Subcutaneous adipose tissue (tissue), 4 donors: ENCODE measurements around the gene LIMD2. TPM values are rescaled to one million over a fixed set of nuclear protein-coding genes. Genes with fewer than 3 reads are reported as not detected.

Experiments
- total RNA-seq, 4 donors: library from RNA; depleted of rRNA; stranded (reverse); fragments of >200 nt; gene quantifications; one replicate each; pipeline ENCODE4 v1.1.0, GENCODE V29; 2016
- TF ChIP-seq, protein P1 (sequence below): fragments of 450-650 bp; IDR thresholded peaks from one replicate; pipeline ENCODE4 v1.5.1; 2016; ENCODE audit warnings: low read depth, mild to moderate bottlenecking, control low read depth, antibody characterized with exemption, moderate library complexity

LIMD2 gene
- total RNA-seq, 4 donors from 2014 or later: 1.3 to 17.8 (median 6.0) TPM

DNA sequence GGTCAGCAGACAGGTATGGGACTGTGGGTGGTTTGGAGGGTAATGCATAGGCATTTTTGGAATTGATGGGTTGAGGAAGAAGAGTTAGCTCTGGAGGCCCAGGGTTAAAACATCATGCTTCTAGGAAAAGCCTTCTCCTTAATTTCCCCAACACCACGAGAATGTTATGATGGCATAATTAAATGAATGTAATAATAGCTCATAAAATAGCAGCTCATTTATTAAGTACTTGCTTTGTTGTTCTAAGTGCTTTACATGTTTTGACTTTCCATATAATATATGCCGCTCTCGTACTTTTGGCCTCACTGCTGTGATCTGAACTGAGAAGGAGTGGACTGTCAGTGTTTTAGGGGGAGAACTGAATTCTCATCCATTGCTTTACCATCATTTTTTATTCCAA is 14.3 kb downstream of the LIMD2 start:
- TF ChIP-seq, protein P1, sequence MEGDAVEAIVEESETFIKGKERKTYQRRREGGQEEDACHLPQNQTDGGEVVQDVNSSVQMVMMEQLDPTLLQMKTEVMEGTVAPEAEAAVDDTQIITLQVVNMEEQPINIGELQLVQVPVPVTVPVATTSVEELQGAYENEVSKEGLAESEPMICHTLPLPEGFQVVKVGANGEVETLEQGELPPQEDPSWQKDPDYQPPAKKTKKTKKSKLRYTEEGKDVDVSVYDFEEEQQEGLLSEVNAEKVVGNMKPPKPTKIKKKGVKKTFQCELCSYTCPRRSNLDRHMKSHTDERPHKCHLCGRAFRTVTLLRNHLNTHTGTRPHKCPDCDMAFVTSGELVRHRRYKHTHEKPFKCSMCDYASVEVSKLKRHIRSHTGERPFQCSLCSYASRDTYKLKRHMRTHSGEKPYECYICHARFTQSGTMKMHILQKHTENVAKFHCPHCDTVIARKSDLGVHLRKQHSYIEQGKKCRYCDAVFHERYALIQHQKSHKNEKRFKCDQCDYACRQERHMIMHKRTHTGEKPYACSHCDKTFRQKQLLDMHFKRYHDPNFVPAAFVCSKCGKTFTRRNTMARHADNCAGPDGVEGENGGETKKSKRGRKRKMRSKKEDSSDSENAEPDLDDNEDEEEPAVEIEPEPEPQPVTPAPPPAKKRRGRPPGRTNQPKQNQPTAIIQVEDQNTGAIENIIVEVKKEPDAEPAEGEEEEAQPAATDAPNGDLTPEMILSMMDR: no peak

DNA sequence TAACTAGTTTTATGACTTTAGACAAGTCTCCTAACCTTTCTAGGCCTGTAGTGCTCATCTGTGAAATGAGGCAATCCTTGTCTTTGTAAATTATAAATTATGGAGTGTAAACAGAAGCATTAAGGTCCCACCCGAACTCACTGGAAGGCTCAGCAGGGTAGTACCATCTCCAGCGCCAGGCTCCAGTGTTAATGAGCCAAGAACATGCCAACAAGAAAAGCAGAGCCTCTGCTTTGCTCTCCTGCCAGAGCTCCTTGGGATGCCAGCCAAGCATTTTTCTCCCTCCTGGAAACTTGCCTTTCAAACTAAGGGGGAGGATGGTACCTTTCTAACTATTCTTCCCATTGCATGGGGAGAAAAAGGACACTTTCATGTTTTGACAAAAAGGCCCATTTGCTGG is 14.9 kb downstream of the LIMD2 start:
- TF ChIP-seq, protein P1: no peak

DNA sequence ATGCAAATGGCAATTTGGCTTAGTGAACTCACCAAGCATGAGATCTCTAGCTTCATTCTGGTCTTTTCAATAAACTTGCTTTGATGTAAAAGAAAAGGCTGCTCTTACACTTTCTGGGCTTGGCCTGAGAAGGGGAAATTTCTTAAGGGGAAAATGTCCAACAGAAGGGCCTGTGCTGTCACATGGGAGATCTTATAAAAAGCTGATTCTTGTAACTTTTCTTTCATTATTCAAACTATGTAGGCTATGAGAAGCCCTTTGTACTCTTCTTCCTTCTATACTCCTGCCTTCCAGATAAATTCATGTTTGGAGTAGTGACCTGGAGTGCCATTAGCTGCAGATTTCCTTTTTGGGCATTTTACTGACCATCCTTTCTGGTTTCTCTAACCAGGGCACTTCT is 16.9 kb downstream of the LIMD2 start:
- TF ChIP-seq, protein P1: no peak

DNA sequence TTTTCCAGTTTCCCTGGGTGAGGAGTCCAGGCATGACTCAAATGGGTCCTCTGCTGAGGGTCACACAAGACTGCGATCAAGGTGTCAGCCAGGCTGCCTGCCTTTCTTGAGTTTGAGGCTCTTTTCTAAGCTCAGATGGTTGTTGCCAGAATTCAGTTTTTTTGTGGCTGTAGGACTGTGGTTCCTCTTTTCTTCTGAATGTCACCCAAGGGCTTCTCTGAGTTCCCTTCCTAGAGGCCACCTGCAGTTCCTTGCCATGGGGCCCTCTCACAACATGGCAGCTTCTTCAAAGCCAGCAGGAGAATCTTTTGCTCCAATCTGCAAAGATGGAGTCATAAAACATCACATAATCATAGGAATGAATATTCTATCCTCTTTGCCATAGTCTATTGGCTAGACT is 17.5 kb downstream of the LIMD2 start:
- TF ChIP-seq, protein P1: no peak

DNA sequence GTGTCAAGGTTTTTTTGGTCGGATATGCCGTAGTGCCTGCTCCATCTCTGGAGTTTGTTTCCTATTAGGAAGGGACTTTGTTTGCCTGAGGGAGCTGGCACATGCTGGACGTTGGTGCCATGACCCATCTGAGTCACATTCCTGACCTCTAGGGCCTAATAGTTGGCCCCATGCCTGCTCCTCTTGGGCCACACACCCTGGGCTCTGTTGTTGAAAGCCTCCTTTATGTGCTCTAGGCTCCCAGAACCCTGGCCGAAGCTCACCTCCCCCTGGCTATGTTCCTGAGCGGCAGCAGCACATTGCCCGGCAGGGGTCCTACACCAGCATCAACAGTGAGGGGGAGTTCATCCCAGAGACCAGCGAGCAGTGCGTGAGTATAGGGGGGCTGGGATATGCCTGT is 18.4 kb downstream of the LIMD2 start:
- TF ChIP-seq, protein P1: no peak

DNA sequence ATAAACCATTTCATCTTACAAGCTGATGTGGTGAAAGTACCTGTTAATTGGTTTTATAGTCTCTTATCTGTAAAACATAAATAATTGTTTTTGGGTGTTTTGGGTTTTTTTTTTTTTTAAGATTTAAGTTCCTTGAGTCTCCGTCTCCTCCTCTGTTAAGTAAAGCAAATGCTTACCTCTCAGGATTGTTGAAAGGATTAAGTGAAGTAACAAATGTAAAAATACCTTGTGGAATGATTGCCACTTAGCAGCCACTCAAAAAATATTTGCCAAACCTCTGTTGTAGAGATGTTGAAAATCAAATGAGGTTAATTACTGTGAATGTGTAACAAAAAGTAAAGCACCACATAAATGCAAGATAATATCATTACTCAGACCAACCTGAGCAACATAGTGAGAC is 19.2 kb downstream of the LIMD2 start:
- TF ChIP-seq, protein P1: no peak

DNA sequence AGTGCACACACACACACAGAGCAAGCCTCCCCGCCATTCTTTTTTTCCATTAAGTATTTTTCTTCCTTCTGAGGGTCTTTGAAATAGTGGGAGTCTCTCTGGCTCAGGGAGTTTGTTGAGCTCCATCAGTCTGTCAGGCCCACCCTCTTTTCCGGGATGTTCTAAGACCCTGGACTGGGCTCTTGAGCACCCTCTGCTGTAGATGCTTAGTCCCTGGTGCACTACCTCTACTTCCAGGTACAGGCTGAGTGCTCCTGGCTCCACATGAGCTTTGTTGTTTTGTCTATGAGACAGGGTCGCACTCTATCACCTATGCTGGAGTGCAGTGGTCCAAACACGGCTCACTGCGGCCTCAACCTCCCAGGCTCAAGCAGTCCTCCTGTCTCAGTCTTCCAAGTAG is 20.7 kb downstream of the LIMD2 start:
- TF ChIP-seq, protein P1: no peak
